ENCODE data around the gene CATSPERZ.
A peak's percentile ranks its signal among the peaks of the same experiment; 100 is the strongest.
"Not testable (repeated sequence)": the region's sequence is repeated elsewhere in the genome, so short reads cannot be mapped to it uniquely, and the experiment has no call there.

CATSPERZ gene

DNA sequence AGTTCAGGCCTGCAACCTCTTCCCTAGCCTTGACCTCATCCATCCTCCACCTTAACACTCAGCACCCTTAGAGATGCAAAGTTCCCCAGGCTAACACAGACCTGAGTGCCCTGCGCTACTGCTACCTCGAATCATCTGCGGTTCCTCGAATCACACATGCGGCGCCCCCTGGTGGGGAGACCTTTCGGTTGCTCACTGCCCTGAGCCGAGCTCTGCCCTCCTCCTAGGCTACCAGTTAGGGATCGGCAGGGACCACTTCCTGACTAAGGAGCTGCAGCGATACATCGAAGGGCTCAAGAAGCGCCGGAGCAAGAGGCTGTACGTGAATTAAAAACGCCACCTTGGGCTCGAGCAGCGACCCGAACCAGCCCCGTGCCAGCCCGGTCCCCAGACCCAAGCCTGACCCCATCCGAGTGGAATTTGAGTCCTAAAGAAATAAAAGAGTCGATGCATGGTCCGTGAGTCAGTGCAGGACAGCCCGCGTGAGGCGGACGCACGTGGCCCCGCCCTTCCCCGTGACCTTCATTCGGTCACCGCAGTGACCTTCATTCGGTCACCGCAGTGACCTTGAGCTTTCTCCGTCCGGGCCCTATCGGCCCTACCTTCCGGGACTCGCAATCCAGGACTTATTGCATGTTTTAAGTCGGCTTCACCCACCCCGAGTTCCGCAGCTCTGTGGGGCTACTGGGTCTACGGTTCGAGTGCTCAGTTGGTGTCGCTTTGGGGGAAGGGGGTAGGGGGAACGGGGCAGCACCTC, 4.3 kb downstream of the CATSPERZ start:
- Mint-ChIP-seq H3K9me3 (no peaks in the 10 kb centered on the region), H3K4me3 (peak overlapping the region; percentile 93 to 94 (median 93)), H3K36me3 (ENCODE audit: low read depth) (no peaks in the 10 kb centered on the region), H3K4me1 (peaks cover 26% of the 10 kb centered on the region), H3K27me3 (ENCODE audit: low read depth) (peaks cover 49% of the 10 kb centered on the region), H3K27ac (peak overlapping the region; percentile 69 to 97 (median 94))
- TF ChIP-seq, protein P1, sequence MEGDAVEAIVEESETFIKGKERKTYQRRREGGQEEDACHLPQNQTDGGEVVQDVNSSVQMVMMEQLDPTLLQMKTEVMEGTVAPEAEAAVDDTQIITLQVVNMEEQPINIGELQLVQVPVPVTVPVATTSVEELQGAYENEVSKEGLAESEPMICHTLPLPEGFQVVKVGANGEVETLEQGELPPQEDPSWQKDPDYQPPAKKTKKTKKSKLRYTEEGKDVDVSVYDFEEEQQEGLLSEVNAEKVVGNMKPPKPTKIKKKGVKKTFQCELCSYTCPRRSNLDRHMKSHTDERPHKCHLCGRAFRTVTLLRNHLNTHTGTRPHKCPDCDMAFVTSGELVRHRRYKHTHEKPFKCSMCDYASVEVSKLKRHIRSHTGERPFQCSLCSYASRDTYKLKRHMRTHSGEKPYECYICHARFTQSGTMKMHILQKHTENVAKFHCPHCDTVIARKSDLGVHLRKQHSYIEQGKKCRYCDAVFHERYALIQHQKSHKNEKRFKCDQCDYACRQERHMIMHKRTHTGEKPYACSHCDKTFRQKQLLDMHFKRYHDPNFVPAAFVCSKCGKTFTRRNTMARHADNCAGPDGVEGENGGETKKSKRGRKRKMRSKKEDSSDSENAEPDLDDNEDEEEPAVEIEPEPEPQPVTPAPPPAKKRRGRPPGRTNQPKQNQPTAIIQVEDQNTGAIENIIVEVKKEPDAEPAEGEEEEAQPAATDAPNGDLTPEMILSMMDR (IDR thresholded peaks at IDR 0.05; ENCODE audit: unreplicated experiment in 3 of 3) = peak; percentile 83 to 86 (median 86)

DNA sequence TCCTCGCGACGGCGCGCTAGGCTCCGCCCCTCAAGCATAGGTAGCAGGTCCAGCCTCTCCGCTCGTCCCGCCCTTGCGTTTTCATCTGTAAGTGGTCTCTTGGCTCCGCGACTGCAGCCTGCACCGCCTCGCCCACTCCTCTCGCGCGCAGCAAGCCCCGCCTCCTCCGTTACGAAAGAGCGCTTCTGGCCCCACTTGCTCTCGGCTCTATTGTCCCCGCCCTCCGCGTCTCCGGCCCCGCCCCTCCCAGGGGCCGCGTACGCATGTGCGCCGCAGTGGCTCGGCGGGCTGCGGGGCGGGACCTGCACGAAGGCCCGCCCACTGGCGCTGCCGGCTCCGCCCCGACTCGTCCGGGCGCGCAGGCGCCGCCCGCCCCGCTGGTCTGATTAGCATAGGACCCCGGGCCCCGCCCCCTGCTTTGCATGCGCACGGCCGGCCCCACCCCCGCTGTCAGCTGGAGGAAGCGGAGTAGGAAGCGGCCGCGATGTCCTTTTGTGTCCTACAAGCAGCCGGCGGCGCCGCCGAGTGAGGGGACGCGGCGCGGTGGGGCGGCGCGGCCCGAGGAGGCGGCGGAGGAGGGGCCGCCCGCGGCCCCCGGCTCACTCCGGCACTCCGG, 5.0 kb downstream of the CATSPERZ start, which contains the start of gene ESRRA:
Gene ESRRA (plus strand): TSS at position 450 of the 616 bp plus-strand sequence. CDS start 1,656 bp downstream, outside the sequence.
- Mint-ChIP-seq H3K9me3 (no peaks in the 10 kb centered on the region), H3K27ac (peak within 1 kb of the TSS; percentile 76 to 97 (median 94)), H3K4me1 (peaks cover 26% of the 10 kb centered on the region), H3K4me3 (peak within 1 kb of the TSS; percentile 93 to 97 (median 95)), H3K36me3 (ENCODE audit: low read depth) (no peaks in the 10 kb centered on the region), H3K27me3 (ENCODE audit: low read depth) (peaks cover 42% of the 10 kb centered on the region)
- TF ChIP-seq, protein P1 (IDR thresholded peaks at IDR 0.05; ENCODE audit: unreplicated experiment in 3 of 3) = no peak

DNA sequence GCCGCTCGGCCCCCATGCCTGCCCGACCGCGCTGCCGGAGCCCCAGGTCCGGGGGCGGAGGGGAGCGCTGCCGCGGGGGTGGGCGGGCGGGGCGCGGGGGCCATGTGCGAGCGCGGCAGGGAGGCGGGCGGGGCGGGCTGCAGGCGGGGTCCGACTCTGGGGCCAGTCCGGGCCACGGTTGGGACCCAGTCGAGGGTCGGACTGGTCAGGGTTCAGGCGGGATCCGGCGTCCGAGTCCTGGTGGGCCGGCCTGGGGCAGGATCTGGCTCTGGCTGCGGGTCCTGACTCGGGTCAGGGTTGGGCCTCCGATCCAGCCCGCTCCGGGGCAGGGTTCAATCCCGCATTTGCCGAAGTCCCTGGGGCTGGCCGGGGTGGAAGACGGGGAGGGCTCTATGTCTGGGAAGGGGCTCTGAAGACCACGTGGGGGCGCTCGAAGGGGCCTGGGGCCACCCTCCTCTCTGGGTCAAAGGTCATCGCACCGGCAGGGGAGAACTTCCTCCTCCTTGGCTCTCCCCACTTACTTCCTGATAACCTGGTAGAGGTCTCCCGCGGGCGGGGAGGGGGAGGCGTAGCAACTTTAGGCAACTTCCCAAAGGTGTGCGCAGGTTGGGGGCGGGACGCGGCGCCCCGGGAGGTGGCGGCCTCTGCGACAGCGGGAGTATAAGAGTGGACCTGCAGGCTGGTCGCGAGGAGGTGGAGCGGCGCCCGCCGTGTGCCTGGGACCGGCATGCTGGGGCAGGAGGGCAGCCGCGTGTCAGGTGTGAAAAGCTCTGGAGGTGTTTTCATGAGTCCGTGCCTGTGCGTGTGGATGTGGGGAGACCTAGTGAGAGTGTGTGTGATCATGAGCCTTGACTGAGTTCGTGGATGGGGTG, 5.8 kb downstream of the CATSPERZ start:
- Mint-ChIP-seq H3K9me3 (no peaks in the 10 kb centered on the region), H3K27ac (peak overlapping the region; percentile 76 to 94 (median 81)), H3K27me3 (ENCODE audit: low read depth) (peaks cover 34% of the 10 kb centered on the region), H3K36me3 (ENCODE audit: low read depth) (peaks cover 2% of the 10 kb centered on the region), H3K4me3 (peak overlapping the region; percentile 93 to 97 (median 95)), H3K4me1 (peaks cover 21% of the 10 kb centered on the region)
- TF ChIP-seq, protein P1 (IDR thresholded peaks at IDR 0.05; ENCODE audit: unreplicated experiment in 3 of 3) = peak in 1 of 3 experiments; percentile 44

DNA sequence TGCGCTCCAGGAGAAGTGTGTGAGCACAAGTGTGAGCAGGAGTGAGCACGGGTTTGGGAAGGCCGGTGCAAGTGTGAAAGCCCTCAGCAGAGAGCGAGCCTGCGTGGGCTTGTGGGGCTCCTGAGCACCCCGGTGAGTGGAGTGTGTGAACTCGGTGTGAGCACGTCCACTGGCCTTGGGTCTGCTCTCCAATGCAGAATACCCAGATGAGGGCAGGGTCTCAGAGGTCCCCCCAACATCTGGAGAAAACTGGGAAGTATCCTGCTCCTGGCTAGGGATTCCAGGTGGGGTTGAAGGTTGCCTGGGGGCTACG, 6.4 kb downstream of the CATSPERZ start:
- peak overlapping the region; percentile 76 to 94 (median 81) for H3K27ac Mint-ChIP-seq
- H3K27me3 Mint-ChIP-seq (ENCODE audit: low read depth) = peaks cover 28% of the 10 kb centered on the region
- H3K4me3 Mint-ChIP-seq = peak overlapping the region; percentile 93 to 97 (median 95)
- peaks cover 3% of the 10 kb centered on the region for H3K36me3 Mint-ChIP-seq (ENCODE audit: low read depth)
- no peaks in the 10 kb centered on the region for H3K9me3 Mint-ChIP-seq
- TF ChIP-seq, protein P1 (IDR thresholded peaks at IDR 0.05; ENCODE audit: unreplicated experiment in 3 of 3) = no peak
- peaks cover 21% of the 10 kb centered on the region for H3K4me1 Mint-ChIP-seq

DNA sequence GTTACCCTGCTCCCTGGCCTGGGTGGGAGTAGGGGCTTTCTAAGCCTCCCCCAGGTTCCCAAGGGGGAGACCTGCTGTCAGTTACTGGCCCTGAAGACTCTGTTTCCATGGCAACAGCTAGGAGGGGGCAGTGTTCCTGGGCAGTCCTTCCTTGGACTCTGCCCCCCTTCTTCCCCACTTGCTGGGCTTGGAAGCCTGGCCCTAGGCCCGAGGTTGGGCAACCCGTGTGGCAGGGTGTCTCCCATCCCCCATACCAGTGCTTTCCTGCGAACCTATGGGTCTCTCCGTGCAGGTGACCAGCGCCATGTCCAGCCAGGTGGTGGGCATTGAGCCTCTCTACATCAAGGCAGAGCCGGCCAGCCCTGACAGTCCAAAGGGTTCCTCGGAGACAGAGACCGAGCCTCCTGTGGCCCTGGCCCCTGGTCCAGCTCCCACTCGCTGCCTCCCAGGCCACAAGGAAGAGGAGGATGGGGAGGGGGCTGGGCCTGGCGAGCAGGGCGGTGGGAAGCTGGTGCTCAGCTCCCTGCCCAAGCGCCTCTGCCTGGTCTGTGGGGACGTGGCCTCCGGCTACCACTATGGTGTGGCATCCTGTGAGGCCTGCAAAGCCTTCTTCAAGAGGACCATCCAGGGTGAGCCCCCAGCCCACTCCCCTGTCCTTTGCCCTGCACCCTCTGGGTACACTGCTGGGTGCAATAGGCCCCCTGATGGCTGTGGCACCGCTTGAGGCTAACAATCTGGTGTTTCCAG, 6.9 kb downstream of the CATSPERZ start:
- Mint-ChIP-seq H3K36me3 (ENCODE audit: low read depth) (peaks cover 3% of the 10 kb centered on the region), H3K27me3 (ENCODE audit: low read depth) (peaks cover 23% of the 10 kb centered on the region), H3K27ac (peak overlapping the region; percentile 48 to 94 (median 63)), H3K4me1 (peaks cover 21% of the 10 kb centered on the region), H3K9me3 (no peaks in the 10 kb centered on the region), H3K4me3 (peak overlapping the region; percentile 93 to 97 (median 95))
- TF ChIP-seq, protein P1 (IDR thresholded peaks at IDR 0.05; ENCODE audit: unreplicated experiment in 3 of 3) = no peak

DNA sequence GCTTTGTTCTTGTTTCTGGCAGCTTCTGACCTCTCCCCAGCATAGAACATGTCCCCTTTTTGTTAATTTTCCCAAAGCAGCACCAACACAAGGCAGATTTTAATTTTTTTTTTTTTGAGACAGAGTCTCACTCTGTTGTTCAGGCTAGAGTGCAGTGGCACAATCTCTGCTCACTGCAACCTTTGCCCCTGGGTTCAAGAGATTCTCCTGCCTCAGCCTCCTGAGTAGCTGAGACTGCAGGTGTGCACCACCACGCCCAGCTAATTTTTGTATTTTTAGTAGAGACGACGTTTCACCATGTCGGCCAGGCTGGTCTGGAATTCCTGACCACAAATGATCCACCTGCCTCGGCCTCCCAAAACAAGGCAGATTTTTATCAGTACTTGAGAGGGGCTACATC, 7.6 kb downstream of the CATSPERZ start:
- not testable (repeated sequence) for H3K36me3 Mint-ChIP-seq (ENCODE audit: low read depth); H3K9me3 Mint-ChIP-seq
- peak overlapping the region; percentile 55 to 79 (median 71) for H3K4me3 Mint-ChIP-seq
- H3K4me1 Mint-ChIP-seq = peaks cover 25% of the 10 kb centered on the region
- peaks cover 18% of the 10 kb centered on the region for H3K27me3 Mint-ChIP-seq (ENCODE audit: low read depth)
- H3K27ac Mint-ChIP-seq = peak overlapping the region; percentile 31 to 63 (median 48)
